ENCODE measurements around the gene SLAMF1.

GRCh38 chr1:160664573-160665051, 17.8 kb upstream of the SLAMF1 start:
- TF ChIP-seq CTCF (IDR thresholded peaks at IDR 0.05; ENCODE audit: insufficient read depth, low read depth, low read length) = no peak
- no peak for TF ChIP-seq EZH2 (IDR thresholded peaks at IDR 0.05; ENCODE audit: insufficient read depth, low read length)
